GM23338 (cell line): ENCODE results near the gene YTHDF1. TPM values are rescaled to one million over a fixed set of nuclear protein-coding genes. Genes with fewer than 3 reads are reported as not detected.

Experiments used
- ATAC-seq: fragments of 200-7000 bp; cut with Tn5 transposase; 3 replicates; pipeline ENCODE4 v1.9.1; 2020
- DNase-seq: peaks from one replicate; pipeline ENCODE4 v3.0.0-alpha.2; 2015; ENCODE audit warnings: low spot score
- H2AFZ ChIP-seq: fragments of 200-600 bp; sonication (generic); 2 replicates; pipeline ENCODE4 v1.8.0; 2016; ENCODE audit warnings: antibody characterized with exemption, mild to moderate bottlenecking, moderate library complexity
- H3F3A ChIP-seq: fragments of 200-600 bp; sonication (generic); replicated peaks from 2 replicates; pipeline ENCODE4 v1.8.0; 2017; ENCODE audit warnings: antibody characterized with exemption, mixed run types, low read depth
- H3K27ac ChIP-seq: fragments of 200-600 bp; sonication (generic); 2 replicates; pipeline ENCODE4 v1.6.1; 2016; ENCODE audit warnings: low read depth
- H3K27me3 ChIP-seq: fragments of 200-600 bp; sonication (generic); 2 replicates; pipeline ENCODE4 v1.8.0; 2016; ENCODE audit warnings: mild to moderate bottlenecking, mixed run types, moderate library complexity; ENCODE audit not compliant: insufficient read depth
- H3K36me3 ChIP-seq: fragments of 200-600 bp; sonication (generic); 2 replicates; pipeline ENCODE4 v1.8.0; 2016; ENCODE audit warnings: mild to moderate bottlenecking; ENCODE audit not compliant: insufficient read depth
- H3K4me1 ChIP-seq: fragments of 200-600 bp; sonication (generic); 2 replicates; pipeline ENCODE4 v1.8.0; 2016; ENCODE audit warnings: mild to moderate bottlenecking, moderate library complexity; ENCODE audit not compliant: insufficient read depth
- H3K4me2 ChIP-seq: fragments of 200-600 bp; sonication (generic); 2 replicates; pipeline ENCODE4 v1.7.1; 2017; ENCODE audit warnings: mixed run types
- H3K4me3 ChIP-seq: fragments of 200-600 bp; sonication (generic); 2 replicates; pipeline ENCODE4 v1.6.1; 2016; ENCODE audit warnings: mixed run types
- H3K79me2 ChIP-seq: fragments of 200-600 bp; sonication (generic); replicated peaks from 2 replicates; pipeline ENCODE4 v1.8.0; 2017; ENCODE audit warnings: mild to moderate bottlenecking; ENCODE audit not compliant: insufficient read depth
- H3K9me2 ChIP-seq: fragments of 200-600 bp; sonication (generic); 2 replicates; pipeline ENCODE4 v1.8.0; 2017; ENCODE audit not compliant: insufficient read depth
- H4K20me1 ChIP-seq: fragments of 200-600 bp; sonication (generic); replicated peaks from 2 replicates; pipeline ENCODE4 v1.8.0; 2017; ENCODE audit warnings: mild to moderate bottlenecking; ENCODE audit not compliant: insufficient read depth
- H3K27ac Mint-ChIP-seq: 2 replicates; pipeline ENCODE4 v1.8.0; 2020; ENCODE audit warnings: inconsistent platforms, mild to moderate bottlenecking, moderate library complexity, mixed read lengths
- H3K27me3 Mint-ChIP-seq: 3 replicates; pipeline ENCODE4 v1.8.0; 2022; ENCODE audit warnings: low read depth, mild to moderate bottlenecking, moderate library complexity, mixed read lengths, inconsistent platforms; ENCODE audit not compliant: insufficient read depth, poor library complexity
- H3K36me3 Mint-ChIP-seq: 3 replicates; pipeline ENCODE4 v1.8.0; 2021; ENCODE audit warnings: low read depth, mild to moderate bottlenecking, inconsistent platforms, moderate library complexity, mixed read lengths
- H3K4me1 Mint-ChIP-seq: 3 replicates; pipeline ENCODE4 v1.8.0; 2020; ENCODE audit warnings: mild to moderate bottlenecking, inconsistent platforms, mixed read lengths
- H3K4me3 Mint-ChIP-seq: 3 replicates; pipeline ENCODE4 v1.8.0; 2021; ENCODE audit warnings: moderate library complexity, mild to moderate bottlenecking, inconsistent platforms, mixed read lengths
- H3K9me3 Mint-ChIP-seq: 3 replicates; pipeline ENCODE4 v1.8.0; 2020; ENCODE audit warnings: moderate library complexity, mild to moderate bottlenecking, inconsistent platforms, mixed read lengths
- CREB1 ChIP-seq: fragments of 250-450 bp; sonication (Bioruptor Pico); IDR thresholded peaks from 2 replicates; pipeline ENCODE4 v1.5.0; 2020; ENCODE audit warnings: low read depth, mild to moderate bottlenecking, moderate library complexity
- CTCF ChIP-seq, 2 experiments: fragments of 200-600 bp in 1 of 2; sonication (generic) in 1 of 2; conservative IDR thresholded peaks; 2 replicates each; pipeline versions ENCODE4 v1.5.1 to v1.6.1; 2016 to 2017; ENCODE audit warnings: antibody characterized with exemption in 2 of 2, low read depth in 2 of 2, mild to moderate bottlenecking in 2 of 2, moderate library complexity in 1 of 2
- EZH2 ChIP-seq: fragments of 200-600 bp; sonication (generic); IDR thresholded peaks from one replicate; pipeline ENCODE4 v1.8.0; 2017; ENCODE audit warnings: antibody characterized with exemption, mild to moderate bottlenecking, low read depth; ENCODE audit not compliant: unreplicated experiment
- POLR2AphosphoS5 ChIP-seq: IDR thresholded peaks from 2 replicates; pipeline ENCODE4 v1.6.1; 2016; ENCODE audit warnings: antibody characterized with exemption, low read depth
- STAT1 ChIP-seq: IDR thresholded peaks from one replicate; pipeline ENCODE4 v1.6.1; 2016; ENCODE audit warnings: antibody characterized with exemption; ENCODE audit not compliant: unreplicated experiment
- ZNF331 ChIP-seq: fragments of 250-450 bp; sonication (Bioruptor Pico); IDR thresholded peaks from 2 replicates; pipeline ENCODE4 v1.5.0; 2020; ENCODE audit warnings: low read depth, mild to moderate bottlenecking, moderate library complexity
- ZNF462 ChIP-seq: fragments of 250-450 bp; sonication (Bioruptor Pico); IDR thresholded peaks from 2 replicates; pipeline ENCODE4 v1.5.0; 2020; ENCODE audit warnings: mild to moderate bottlenecking, moderate library complexity
- polyA plus RNA-seq: library from polyadenylated mRNA; unstranded; fragments of >200 nt; fragmentation: Nextera tagmentation; extraction: Ambion mirVana; gene quantifications from 2 replicates; pipeline ENCODE4 v1.2.1, GENCODE V29; 2016
- total RNA-seq: library from RNA; depleted of rRNA; stranded (reverse); fragments of >200 nt; shearing (Covaris generic); gene quantifications from 2 replicates; pipeline ENCODE4 v1.2.3, GENCODE V29; 2014

Gene YTHDF1
- total and polyA plus RNA-seq, 2 experiments from 2014 or later = 30.9 to 64.3 TPM

GRCh38 chr20:63165356-63166192 lies 50.4 kb downstream of the YTHDF1 start:
- Mint-ChIP-seq H3K27me3 (peaks cover 19% of the 10 kb centered on the region), H3K36me3 (peaks cover 4% of the 10 kb centered on the region; the same call in 2 of the 3 replicates), H3K27ac (no peak overlapping the region), H3K4me3 (no peak overlapping the region), H3K9me3 (peaks cover 9% of the 10 kb centered on the region), H3K4me1 (peaks cover 4% of the 10 kb centered on the region; the same call in 2 of the 3 replicates)
- Histone ChIP-seq H3K27me3 (no peaks in the 10 kb centered on the region), H3K79me2 (no peaks in the 10 kb centered on the region), H4K20me1 (no peaks in the 10 kb centered on the region), H3K36me3 (no peaks in the 10 kb centered on the region), H3K4me1 (no peaks in the 10 kb centered on the region), H3K4me3 (no peak overlapping the region), H3K27ac (no peak overlapping the region), H3F3A (no peaks in the 10 kb centered on the region), H3K9me2 (no peaks in the 10 kb centered on the region), H2AFZ (no peak overlapping the region), H3K4me2 (no peak overlapping the region)
- ATAC-seq (no peak), DNase-seq (no peak)
- TF ChIP-seq ZNF462 (CRISPR knock-in tag) = no peak
- no peak for TF ChIP-seq POLR2AphosphoS5
- TF ChIP-seq ZNF331 (CRISPR knock-in tag) = no peak
- TF ChIP-seq CREB1 (CRISPR knock-in tag) = no peak
- TF ChIP-seq CTCF (conservative IDR thresholded peaks at IDR 0.05; ENCODE audit: low read depth in 2 of 2) = no peak
- no peak for TF ChIP-seq STAT1
- no peak for TF ChIP-seq EZH2
